IMR-90 (cell line): ENCODE measurements around the gene LRP11. TPM values are rescaled to one million over a fixed set of nuclear protein-coding genes. Genes with fewer than 3 reads are reported as not detected.

Source experiments
- ATAC-seq: fragments of 200-7000 bp; cut with Tn5 transposase; 2 replicates; pipeline ENCODE4 v1.9.1; 2020; ENCODE audit warnings: low read depth, mild to moderate bottlenecking, moderate library complexity
- BruUV-seq: library from RNA; stranded (reverse); fragments of 400-500 nt; replicated peaks from 2 replicates; lab custom pipeline; 2021; lab: Mats Ljungman, UMichigan
- CTCF ChIA-PET: fragments of 300-600 bp; formaldehyde crosslinking; extraction: SDS; loops from one replicate; lab custom pipeline; 2021; ENCODE audit warnings: antibody characterized with exemption; lab: Yijun Ruan, JAX
- POLR2A ChIA-PET: fragments of 300-600 bp; sonication (Branson Sonifier 250); formaldehyde crosslinking; loops from one replicate; lab custom pipeline; 2022; ENCODE audit warnings: antibody characterized with exemption; ENCODE audit not compliant: unreplicated experiment; lab: Charles Lee
- DNase-seq: peaks from one replicate; pipeline ENCODE4 v3.0.0; 2013
- H2AFZ ChIP-seq: replicated peaks from 2 replicates; pipeline ENCODE3; 2013; ENCODE audit warnings: low read length, mild to moderate bottlenecking; ENCODE audit not compliant: poor library complexity
- H2AK5ac ChIP-seq: 2 replicates; pipeline ENCODE4 v1.6.1; 2013; ENCODE audit warnings: low read depth, low read length, inconsistent platforms
- H2AK9ac ChIP-seq: replicated peaks from 2 replicates; pipeline ENCODE3; 2013; ENCODE audit warnings: mild to moderate bottlenecking, low read depth, low read length, moderate library complexity; ENCODE audit not compliant: poor library complexity
- H2BK120ac ChIP-seq: 2 replicates; pipeline ENCODE4 v1.6.1; 2013; ENCODE audit warnings: low read depth, low read length, inconsistent platforms
- H2BK15ac ChIP-seq: 3 replicates; pipeline ENCODE4 v1.6.1; 2013; ENCODE audit warnings: low read depth, low read length, inconsistent platforms
- H2BK20ac ChIP-seq: 2 replicates; pipeline ENCODE4 v1.6.1; 2013; ENCODE audit warnings: low read depth, mild to moderate bottlenecking, inconsistent platforms, low read length, moderate library complexity
- H2BK5ac ChIP-seq: 2 replicates; pipeline ENCODE4 v1.6.1; 2013; ENCODE audit warnings: mild to moderate bottlenecking, low read depth, low read length, inconsistent platforms; ENCODE audit not compliant: poor library complexity, severe bottlenecking
- H3K14ac ChIP-seq: replicated peaks from 2 replicates; pipeline ENCODE4 v1.6.1; 2013; ENCODE audit warnings: low read depth, low read length, inconsistent platforms
- H3K18ac ChIP-seq: 2 replicates; pipeline ENCODE4 v1.6.1; 2013; ENCODE audit warnings: low read depth, low read length, control low read depth
- H3K23ac ChIP-seq: 2 replicates; pipeline ENCODE4 v1.6.1; 2013; ENCODE audit warnings: low read depth, low read length, inconsistent platforms
- H3K27ac ChIP-seq: 2 replicates; pipeline ENCODE4 v1.5.1; 2013; ENCODE audit warnings: mild to moderate bottlenecking, control low read depth, low read length; ENCODE audit not compliant: insufficient read depth
- H3K27me3 ChIP-seq: 2 replicates; pipeline ENCODE4 v1.6.1; 2013; ENCODE audit warnings: low read length; ENCODE audit not compliant: control insufficient read depth, insufficient read depth
- H3K36me3 ChIP-seq: 2 replicates; pipeline ENCODE4 v1.6.1; 2013; ENCODE audit warnings: low read length, mixed read lengths; ENCODE audit not compliant: control insufficient read depth, insufficient read depth
- H3K4ac ChIP-seq: 2 replicates; pipeline ENCODE4 v1.6.1; 2013; ENCODE audit warnings: low read depth, low read length, inconsistent platforms
- H3K4me1 ChIP-seq: 2 replicates; pipeline ENCODE4 v1.6.1; 2013; ENCODE audit warnings: low read length, mixed read lengths; ENCODE audit not compliant: control insufficient read depth, insufficient read depth
- H3K4me2 ChIP-seq: 2 replicates; pipeline ENCODE4 v1.6.1; 2013; ENCODE audit warnings: low read depth, mild to moderate bottlenecking, control low read depth, low read length, moderate library complexity
- H3K4me3 ChIP-seq: 2 replicates; pipeline ENCODE4 v1.5.1; 2013; ENCODE audit warnings: low read depth, mild to moderate bottlenecking, control low read depth, low read length, moderate library complexity; ENCODE audit not compliant: insufficient read depth
- H3K56ac ChIP-seq: 2 replicates; pipeline ENCODE4 v1.6.1; 2013; ENCODE audit warnings: low read length, inconsistent platforms; ENCODE audit not compliant: insufficient read depth; ENCODE audit errors: extremely low read depth
- H3K79me1 ChIP-seq, 2 experiments: 2 replicates each; pipeline ENCODE4 v1.6.1; 2013; ENCODE audit warnings: low read length in 2 of 2, inconsistent platforms in 1 of 2, low read depth in 1 of 2
- H3K9ac ChIP-seq: 2 replicates; pipeline ENCODE4 v1.6.1; 2013; ENCODE audit warnings: low read depth, low read length, control low read depth
- H3K9me1 ChIP-seq: 2 replicates; pipeline ENCODE4 v1.6.1; 2013; ENCODE audit warnings: low read length, inconsistent platforms; ENCODE audit not compliant: insufficient read depth
- H3K9me3 ChIP-seq: 2 replicates; pipeline ENCODE4 v1.6.1; 2013; ENCODE audit warnings: low read length; ENCODE audit not compliant: control insufficient read depth, insufficient read depth
- H4K20me1 ChIP-seq: 2 replicates; pipeline ENCODE4 v1.6.1; 2013; ENCODE audit warnings: low read length, inconsistent platforms; ENCODE audit not compliant: insufficient read depth
- H4K5ac ChIP-seq: 2 replicates; pipeline ENCODE4 v1.6.1; 2013; ENCODE audit warnings: mild to moderate bottlenecking, low read depth, low read length, control low read depth
- H4K8ac ChIP-seq, 2 experiments: 2 replicates each; pipeline ENCODE4 v1.6.1; 2013; ENCODE audit warnings: low read depth in 2 of 2, low read length in 2 of 2, control low read depth in 1 of 2, inconsistent platforms in 1 of 2
- H4K91ac ChIP-seq: 2 replicates; pipeline ENCODE4 v1.6.1; 2013; ENCODE audit warnings: low read depth, low read length, inconsistent platforms; ENCODE audit not compliant: insufficient read depth
- BHLHE40 ChIP-seq: fragments of 150-350 bp; IDR thresholded peaks from 2 replicates; pipeline ENCODE4 v1.6.1; 2016; ENCODE audit warnings: mild to moderate bottlenecking, low read depth, low read length
- CEBPB ChIP-seq: IDR thresholded peaks from 2 replicates; pipeline ENCODE4 v1.6.1; 2012; ENCODE audit warnings: low read depth, low read length, improper control_type of control experiment
- CHD1 ChIP-seq: IDR thresholded peaks from 2 replicates; pipeline ENCODE4 v1.6.1; 2012; ENCODE audit warnings: low read depth, low read length, improper control_type of control experiment
- CTCF ChIP-seq: conservative IDR thresholded peaks from 2 replicates; pipeline ENCODE4 v1.5.1; 2012; ENCODE audit warnings: mild to moderate bottlenecking, low read depth, low read length, improper control_type of control experiment
- FOS ChIP-seq: fragments of 150-350 bp; IDR thresholded peaks from 2 replicates; pipeline ENCODE4 v1.6.1; 2016; ENCODE audit warnings: low read depth, low read length
- MAFK ChIP-seq: IDR thresholded peaks from 2 replicates; pipeline ENCODE4 v1.6.1; 2012; ENCODE audit warnings: low read depth, low read length, improper control_type of control experiment
- MAZ ChIP-seq: IDR thresholded peaks from 2 replicates; pipeline ENCODE4 v1.6.1; 2012; ENCODE audit warnings: low read depth, mild to moderate bottlenecking, low read length, improper control_type of control experiment, moderate library complexity, borderline replicate concordance
- MXI1 ChIP-seq: IDR thresholded peaks from 2 replicates; pipeline ENCODE4 v1.6.1; 2012; ENCODE audit warnings: low read depth, mild to moderate bottlenecking, low read length, moderate library complexity, borderline replicate concordance
- NFE2L2 ChIP-seq: fragments of 150-350 bp; IDR thresholded peaks from 2 replicates; pipeline ENCODE4 v1.6.1; 2016; ENCODE audit warnings: low read depth, mild to moderate bottlenecking, low read length
- POLR2A ChIP-seq: IDR thresholded peaks from 2 replicates; pipeline ENCODE4 v1.6.1; 2012; ENCODE audit warnings: mild to moderate bottlenecking, low read depth, low read length
- RAD21 ChIP-seq: IDR thresholded peaks from 2 replicates; pipeline ENCODE4 v1.6.1; 2012; ENCODE audit warnings: low read length, improper control_type of control experiment
- RCOR1 ChIP-seq: IDR thresholded peaks from 2 replicates; pipeline ENCODE4 v1.6.1; 2012; ENCODE audit warnings: mild to moderate bottlenecking, low read length, improper control_type of control experiment; ENCODE audit not compliant: insufficient replicate concordance
- RFX5 ChIP-seq: IDR thresholded peaks from 2 replicates; pipeline ENCODE4 v1.8.0; 2012; ENCODE audit warnings: low read depth, mild to moderate bottlenecking, low read length, moderate library complexity
- SMC3 ChIP-seq: fragments of 150-350 bp; IDR thresholded peaks from 2 replicates; pipeline ENCODE4 v1.6.1; 2016; ENCODE audit warnings: low read depth, mild to moderate bottlenecking, antibody characterized with exemption, low read length, moderate library complexity
- WGBS, 2 experiments: methylation state at CpG; one replicate each; pipeline versions ENCODE4 v1.1.5 to v1.1.7; 2013; ENCODE audit warnings: missing lambda C conversion rate in 2 of 2; ENCODE audit not compliant: insufficient read length in 1 of 2; ENCODE audit errors: extremely low coverage in 2 of 2; 5-methylcytosine and 5-hydroxymethylcytosine counted together
- dilution Hi-C: fragments of 300-500 bp; cut with HindIII; formaldehyde crosslinking; loops from one replicate; pipeline ENCODE4 v1.14.3; 2018; ENCODE audit warnings: low sequenced_read_pairs; ENCODE audit not compliant: unreplicated experiment
- in situ Hi-C: fragments of 300-500 bp; cut with MboI; formaldehyde crosslinking; loops from 3 replicates; pipeline ENCODE4 v1.14.3; 2019; ENCODE audit warnings: low sequenced_read_pairs, inconsistent platforms, mixed read lengths
- intact Hi-C: fragments of 100-400 bp; cut with micrococcal nuclease; formaldehyde crosslinking; loops from 2 replicates; pipeline ENCODE4 v1.10.0; 2022
- polyA plus RNA-seq, 3 experiments: library from polyadenylated mRNA; depleted of rRNA; stranded (reverse); fragments of >200 nt; gene quantifications; 2 replicates each; pipeline ENCODE4 v1.2.3, GENCODE V29; 2012; ENCODE audit warnings: low replicate concordance in 1 of 3
- total RNA-seq: library from RNA; depleted of rRNA; stranded (reverse); fragments of >200 nt; gene quantifications from 2 replicates; pipeline ENCODE4 v1.2.3, GENCODE V29; 2012
- TF ChIP-seq, protein P1 (sequence below): fragments of 150-350 bp; IDR thresholded peaks from 2 replicates; pipeline ENCODE4 v1.6.1; 2017; ENCODE audit warnings: mild to moderate bottlenecking, antibody characterized with exemption, low read length, low read depth
- TF ChIP-seq, protein P2 (sequence below): fragments of 150-350 bp; IDR thresholded peaks from 2 replicates; pipeline ENCODE4 v1.6.1; 2016; ENCODE audit warnings: low read depth, mild to moderate bottlenecking, low read length, moderate library complexity, borderline replicate concordance

The LRP11 gene
- total and polyA plus RNA-seq, 2 of the 4 experiments (the other 2 are of a cell fraction), result 48.8 to 63.8 TPM

- no peak overlapping the region for H3K9ac ChIP-seq
- no peak overlapping the region for H2AK9ac ChIP-seq
- H3K9me3 ChIP-seq, result no peaks in the 10 kb centered on the region
- H2AFZ ChIP-seq, result no peak overlapping the region
- no peak overlapping the region for H4K8ac ChIP-seq
- CTCF ChIA-PET, result no interaction called here
- H3K18ac ChIP-seq, result no peak overlapping the region
- H3K9me1 ChIP-seq, result peaks cover 13% of the 10 kb centered on the region
- no peak overlapping the region for H3K56ac ChIP-seq
- POLR2A ChIA-PET, result no interaction called here
- no peak overlapping the region for H2BK15ac ChIP-seq
- intact Hi-C loops, result no loop called here
- no peak for DNase-seq
- H4K91ac ChIP-seq, result no peak overlapping the region
- no peak overlapping the region for H3K4me2 ChIP-seq
- H3K27me3 ChIP-seq, result no peaks in the 10 kb centered on the region
- H3K4ac ChIP-seq, result no peak overlapping the region
- no peaks in the 10 kb centered on the region for H4K20me1 ChIP-seq
- no peak overlapping the region for H2BK5ac ChIP-seq
- H3K27ac ChIP-seq, result no peak overlapping the region
- WGBS, 2 experiments, result no CpG with 5 or more reads among the region's 3 CpGs
- TF ChIP-seq POLR2A (no peak), NFE2L2 (no peak), RAD21 (no peak), MAZ (no peak), CEBPB (no peak), FOS (no peak), RCOR1 (no peak), MAFK (no peak), RFX5 (no peak), CTCF (no peak), BHLHE40 (no peak), MXI1 (no peak), CHD1 (no peak), SMC3 (no peak)
- TF ChIP-seq, protein P1, sequence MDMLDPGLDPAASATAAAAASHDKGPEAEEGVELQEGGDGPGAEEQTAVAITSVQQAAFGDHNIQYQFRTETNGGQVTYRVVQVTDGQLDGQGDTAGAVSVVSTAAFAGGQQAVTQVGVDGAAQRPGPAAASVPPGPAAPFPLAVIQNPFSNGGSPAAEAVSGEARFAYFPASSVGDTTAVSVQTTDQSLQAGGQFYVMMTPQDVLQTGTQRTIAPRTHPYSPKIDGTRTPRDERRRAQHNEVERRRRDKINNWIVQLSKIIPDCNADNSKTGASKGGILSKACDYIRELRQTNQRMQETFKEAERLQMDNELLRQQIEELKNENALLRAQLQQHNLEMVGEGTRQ, result no peak
- TF ChIP-seq, protein P2, sequence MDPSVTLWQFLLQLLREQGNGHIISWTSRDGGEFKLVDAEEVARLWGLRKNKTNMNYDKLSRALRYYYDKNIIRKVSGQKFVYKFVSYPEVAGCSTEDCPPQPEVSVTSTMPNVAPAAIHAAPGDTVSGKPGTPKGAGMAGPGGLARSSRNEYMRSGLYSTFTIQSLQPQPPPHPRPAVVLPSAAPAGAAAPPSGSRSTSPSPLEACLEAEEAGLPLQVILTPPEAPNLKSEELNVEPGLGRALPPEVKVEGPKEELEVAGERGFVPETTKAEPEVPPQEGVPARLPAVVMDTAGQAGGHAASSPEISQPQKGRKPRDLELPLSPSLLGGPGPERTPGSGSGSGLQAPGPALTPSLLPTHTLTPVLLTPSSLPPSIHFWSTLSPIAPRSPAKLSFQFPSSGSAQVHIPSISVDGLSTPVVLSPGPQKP, result no peak
- in situ Hi-C loops, result no loop called here
- peaks cover 0 to 8% of the 10 kb centered on the region in 2 experiments; a peak in 1 of 4 replicates for H3K79me1 ChIP-seq
- no peak for ATAC-seq
- H3K36me3 ChIP-seq, result no peaks in the 10 kb centered on the region
- H2AK5ac ChIP-seq, result no peak overlapping the region
- BruUV-seq, result no TSS peak
- no peak overlapping the region for H3K4me3 ChIP-seq
- H2BK120ac ChIP-seq, result no peak overlapping the region
- H4K5ac ChIP-seq, result no peak overlapping the region
- dilution Hi-C loops, result no loop called here
- H3K14ac ChIP-seq, result no peak overlapping the region
- no peak overlapping the region for H2BK20ac ChIP-seq
- peaks cover 26% of the 10 kb centered on the region for H3K4me1 ChIP-seq
- H3K23ac ChIP-seq, result no peak overlapping the region
Measured at GRCh38 chr6:149891259-149891658, 27.1 kb upstream of the LRP11 start.
